Activated gamma-delta T cell treated with anti-CD3 and anti-CD28 coated beads, Interleukin-2, amount 50 U/mL, for 16 hours (primary cell): ENCODE data around the gene GGT1.
A peak's percentile ranks its signal among the peaks of the same experiment; 100 is the strongest.
"Not testable (repeated sequence)": the region's sequence is repeated elsewhere in the genome, so short reads cannot be mapped to it uniquely, and the experiment has no call there.

Experiments
- DNase-seq: peaks from one replicate; pipeline ENCODE4 v3.0.0-alpha.2; 2020; ENCODE audit warnings: low read depth

Gene GGT1

GRCh38 chr22:24642307-24642706 is 39.3 kb downstream of the GGT1 start:
- DNase-seq = not testable (repeated sequence)

- DNase-seq = not testable (repeated sequence)
Measured at GRCh38 chr22:24644409-24644808, 41.4 kb downstream of the GGT1 start.

GRCh38 chr22:24645408-24646399 is 42.7 kb downstream of the GGT1 start:
- DNase-seq = not testable (repeated sequence)

- DNase-seq = not testable (repeated sequence)
Measured at GRCh38 chr22:24646756-24647155, 43.8 kb downstream of the GGT1 start.

GRCh38 chr22:24649371-24649770 is 46.4 kb downstream of the GGT1 start:
- not testable (repeated sequence) for DNase-seq

- DNase-seq = peak; percentile 38
Measured at GRCh38 chr22:24650884-24651283, 47.9 kb downstream of the GGT1 start.

- not testable (repeated sequence) for DNase-seq
Measured at GRCh38 chr22:24665395-24665794, 62.4 kb downstream of the GGT1 start.

- DNase-seq = not testable (repeated sequence)
Measured at GRCh38 chr22:24667904-24668303, 64.9 kb downstream of the GGT1 start.

- DNase-seq = not testable (repeated sequence)
Measured at GRCh38 chr22:24672532-24672931, 69.5 kb downstream of the GGT1 start.
